Measurements from ENCODE around the gene AUTS2.

GRCh38 chr7:69937097-69937496, 338.8 kb downstream of the AUTS2 start:
- TF ChIP-seq, protein P1, sequence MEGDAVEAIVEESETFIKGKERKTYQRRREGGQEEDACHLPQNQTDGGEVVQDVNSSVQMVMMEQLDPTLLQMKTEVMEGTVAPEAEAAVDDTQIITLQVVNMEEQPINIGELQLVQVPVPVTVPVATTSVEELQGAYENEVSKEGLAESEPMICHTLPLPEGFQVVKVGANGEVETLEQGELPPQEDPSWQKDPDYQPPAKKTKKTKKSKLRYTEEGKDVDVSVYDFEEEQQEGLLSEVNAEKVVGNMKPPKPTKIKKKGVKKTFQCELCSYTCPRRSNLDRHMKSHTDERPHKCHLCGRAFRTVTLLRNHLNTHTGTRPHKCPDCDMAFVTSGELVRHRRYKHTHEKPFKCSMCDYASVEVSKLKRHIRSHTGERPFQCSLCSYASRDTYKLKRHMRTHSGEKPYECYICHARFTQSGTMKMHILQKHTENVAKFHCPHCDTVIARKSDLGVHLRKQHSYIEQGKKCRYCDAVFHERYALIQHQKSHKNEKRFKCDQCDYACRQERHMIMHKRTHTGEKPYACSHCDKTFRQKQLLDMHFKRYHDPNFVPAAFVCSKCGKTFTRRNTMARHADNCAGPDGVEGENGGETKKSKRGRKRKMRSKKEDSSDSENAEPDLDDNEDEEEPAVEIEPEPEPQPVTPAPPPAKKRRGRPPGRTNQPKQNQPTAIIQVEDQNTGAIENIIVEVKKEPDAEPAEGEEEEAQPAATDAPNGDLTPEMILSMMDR (IDR thresholded peaks at IDR 0.05), result no peak
- no peak for TF ChIP-seq POLR2A (IDR thresholded peaks at IDR 0.05)
